Neutrophil (primary cell): ENCODE measurements around the gene GOLGA8S.
"Not testable (repeated sequence)": the region's sequence is repeated elsewhere in the genome, so short reads cannot be mapped to it uniquely, and the experiment has no call there.

Source experiments
- H3K27ac ChIP-seq: fragments of 200-600 bp; sonication (generic); 2 replicates; pipeline ENCODE4 v1.5.1; 2016; ENCODE audit warnings: mild to moderate bottlenecking, moderate library complexity
- H3K27me3 ChIP-seq: fragments of 200-600 bp; sonication (generic); 2 replicates; pipeline ENCODE4 v1.6.0; 2016; ENCODE audit warnings: mild to moderate bottlenecking
- H3K36me3 ChIP-seq: fragments of 200-600 bp; sonication (generic); 2 replicates; pipeline ENCODE4 v1.5.1; 2017
- H3K4me1 ChIP-seq, 2 experiments: fragments of 200-600 bp in 1 of 2; sonication (generic) in 1 of 2; 1 replicate in 1 of 2; 2 replicates in 1 of 2; pipeline versions ENCODE4 v1.5.1 to v1.6.1; 2013 to 2016; ENCODE audit warnings: low read depth in 1 of 2, low read length in 1 of 2, mild to moderate bottlenecking in 1 of 2, moderate library complexity in 1 of 2; ENCODE audit not compliant: control insufficient read depth in 1 of 2, insufficient read depth in 1 of 2
- H3K4me3 ChIP-seq, 2 experiments: fragments of 200-600 bp in 1 of 2; sonication (generic) in 1 of 2; 1 replicate in 1 of 2; 2 replicates in 1 of 2; pipeline ENCODE4 v1.5.1; 2013 to 2016; ENCODE audit warnings: low read depth in 1 of 2, low read length in 1 of 2, mild to moderate bottlenecking in 1 of 2, moderate library complexity in 1 of 2
- H3K9me3 ChIP-seq: fragments of 200-600 bp; sonication (generic); 2 replicates; pipeline ENCODE4 v1.5.1; 2016
- CTCF ChIP-seq: fragments of 200-600 bp; sonication (generic); IDR thresholded peaks from 2 replicates; pipeline ENCODE4 v1.5.1; 2016; ENCODE audit warnings: antibody characterized with exemption

GOLGA8S gene

GRCh38 chr15:23372284-23372683 lies 17.7 kb downstream of the GOLGA8S start:
- peaks cover 8% of the 10 kb centered on the region for H3K27me3 ChIP-seq
- no peak overlapping the region for H3K4me3 ChIP-seq
- no peak overlapping the region for H3K27ac ChIP-seq
- H3K36me3 ChIP-seq, result no peaks in the 10 kb centered on the region
- H3K9me3 ChIP-seq, result no peaks in the 10 kb centered on the region
- TF ChIP-seq CTCF, result no peak
- H3K4me1 ChIP-seq, result no peaks in the 10 kb centered on the region

GRCh38 chr15:23372891-23373600 lies 18.5 kb downstream of the GOLGA8S start:
- not testable (repeated sequence) for H3K9me3 ChIP-seq, H3K27ac ChIP-seq, H3K36me3 ChIP-seq, H3K4me3 ChIP-seq, H3K4me1 ChIP-seq
- peaks cover 13% of the 10 kb centered on the region for H3K27me3 ChIP-seq

GRCh38 chr15:23374226-23374625 lies 19.7 kb downstream of the GOLGA8S start:
- not testable (repeated sequence) for H3K4me1 ChIP-seq, H3K36me3 ChIP-seq, H3K27ac ChIP-seq, H3K9me3 ChIP-seq, H3K4me3 ChIP-seq
- H3K27me3 ChIP-seq, result peaks cover 13% of the 10 kb centered on the region

DNA sequence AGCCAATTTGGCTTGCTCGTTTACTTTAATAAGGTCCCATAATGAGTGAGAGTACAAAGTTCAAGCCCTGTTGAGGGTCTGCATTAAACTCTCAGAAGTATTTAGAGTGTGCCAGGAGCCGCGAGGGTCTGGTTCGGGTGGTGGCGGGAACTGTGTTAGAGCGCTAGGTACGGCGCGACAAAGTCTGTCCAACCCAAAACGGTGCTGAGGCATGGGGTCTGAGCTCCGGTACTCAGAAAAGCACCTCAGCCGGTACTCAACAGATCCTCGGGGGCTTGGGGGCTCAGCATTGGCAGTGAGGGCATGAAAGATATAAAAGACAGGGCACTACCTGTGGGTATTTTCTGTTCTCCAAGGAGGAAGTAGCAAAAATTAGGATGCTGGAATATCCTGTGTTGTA lies 24.4 kb downstream of the GOLGA8S start:
- peaks cover 13% of the 10 kb centered on the region for H3K27me3 ChIP-seq
- not testable (repeated sequence) for H3K4me3 ChIP-seq, H3K4me1 ChIP-seq, H3K27ac ChIP-seq, H3K9me3 ChIP-seq, H3K36me3 ChIP-seq

GRCh38 chr15:23380700-23381099 lies 26.2 kb downstream of the GOLGA8S start:
- H3K4me1 ChIP-seq, H3K9me3 ChIP-seq, H3K27ac ChIP-seq, H3K36me3 ChIP-seq, H3K4me3 ChIP-seq: not testable (repeated sequence)
- H3K27me3 ChIP-seq, result peaks cover 13% of the 10 kb centered on the region

- not testable (repeated sequence) for H3K27ac ChIP-seq, H3K9me3 ChIP-seq, H3K4me3 ChIP-seq, H3K36me3 ChIP-seq, H3K4me1 ChIP-seq
- peaks cover 13% of the 10 kb centered on the region for H3K27me3 ChIP-seq
These were observed 26.6 kb downstream of the GOLGA8S start for GRCh38 chr15:23381192-23381591.

- TF ChIP-seq CTCF, result no peak
- H3K36me3 ChIP-seq, result no peaks in the 10 kb centered on the region
- H3K4me1 ChIP-seq, result no peaks in the 10 kb centered on the region
- H3K4me3 ChIP-seq, result no peak overlapping the region
- no peaks in the 10 kb centered on the region for H3K9me3 ChIP-seq
- H3K27me3 ChIP-seq, result no peaks in the 10 kb centered on the region
- no peak overlapping the region for H3K27ac ChIP-seq
These were observed 29.8 kb downstream of the GOLGA8S start for GRCh38 chr15:23384371-23384770.

DNA sequence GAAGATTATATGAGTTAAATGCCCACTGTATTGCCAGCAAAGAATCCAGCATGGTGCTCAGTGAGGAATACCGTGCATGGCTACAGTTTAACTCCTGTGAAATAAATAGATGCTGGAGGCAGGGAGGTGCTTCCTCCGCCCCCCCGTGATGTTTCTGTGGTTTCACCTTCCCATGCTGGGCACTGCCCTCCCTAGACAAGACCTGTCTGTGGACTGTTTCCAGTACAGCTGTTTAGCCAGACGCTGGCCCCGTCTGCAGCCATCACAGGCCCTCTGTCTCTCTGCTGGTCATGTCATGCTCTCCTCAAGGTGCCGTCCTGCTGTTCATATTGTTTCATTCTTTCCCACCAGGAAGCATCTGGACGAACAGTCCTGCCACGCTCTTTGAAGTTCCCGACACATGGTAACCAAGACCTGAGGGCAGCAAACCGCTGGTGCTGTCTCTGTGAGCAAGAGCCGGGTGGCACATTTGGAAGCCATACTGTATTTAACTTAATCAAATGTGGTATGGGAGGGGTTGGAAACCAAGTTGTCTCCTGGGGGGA lies 31.4 kb downstream of the GOLGA8S start:
- no peak for TF ChIP-seq CTCF
- Histone ChIP-seq H3K36me3 (no peaks in the 10 kb centered on the region), H3K9me3 (no peaks in the 10 kb centered on the region), H3K27me3 (no peaks in the 10 kb centered on the region), H3K4me1 (no peaks in the 10 kb centered on the region), H3K4me3 (no peak overlapping the region), H3K27ac (no peak overlapping the region)
